Measurements from ENCODE around the gene TOP3B. TPM values are rescaled to one million over a fixed set of nuclear protein-coding genes. Genes with fewer than 3 reads are reported as not detected.

TOP3B gene
- total and polyA plus RNA-seq, 9 of the 15 experiments (the other 6 are each of a cell fraction or from before 2014, with no cell fraction given), result 3.0 to 188 (median 112) TPM

- TF ChIP-seq SIX5 (IDR thresholded peaks at IDR 0.05; ENCODE audit: borderline replicate concordance in 1 of 2, insufficient read depth in 1 of 2, low read depth in 1 of 2, low read length in 2 of 2) (no peak), NEUROD1 (IDR thresholded peaks at IDR 0.05; ENCODE audit: borderline replicate concordance, low read depth, low read length, partially characterized antibody) (no peak), RFX1 (IDR thresholded peaks at IDR 0.05) (no peak), RBM22 (IDR thresholded peaks at IDR 0.05; ENCODE audit: low read depth, low read length, poor library complexity, severe bottlenecking) (no peak), SMAD1 (IDR thresholded peaks at IDR 0.05; ENCODE audit: low read depth, low read length, partially characterized antibody) (peak; percentile 89), RAD21 (CRISPR knock-in tag; conservative IDR thresholded peaks at IDR 0.05 in 1 of 2, IDR thresholded peaks at IDR 0.05 in 1 of 2) (peak in 1 of 2 experiments; percentile 31; a peak in 2 of 4 replicates), NFE2L1 (tag; IDR thresholded peaks at IDR 0.05; ENCODE audit: borderline replicate concordance, low read depth) (no peak), MGA (IDR thresholded peaks at IDR 0.05) (no peak), ZNF280A (IDR thresholded peaks at IDR 0.05; ENCODE audit: low read depth, partially characterized antibody) (no peak), HNRNPUL1 (IDR thresholded peaks at IDR 0.05; ENCODE audit: low read length) (0 out of 2 replicates have a peak, but pooled peaks have one; percentile 58), YY1 (IDR thresholded peaks at IDR 0.05; ENCODE audit: borderline replicate concordance in 1 of 3, control insufficient read depth in 1 of 3, extremely low read depth in 1 of 3, insufficient read depth in 3 of 3, insufficient read length in 1 of 3, insufficient replicate concordance in 2 of 3, low read depth in 1 of 3, low read length in 2 of 3) (peak in 1 of 3 experiments; percentile 10), ZKSCAN1 (IDR thresholded peaks at IDR 0.05; ENCODE audit: low read depth, low read length) (no peak), ZC3H8 (IDR thresholded peaks at IDR 0.05) (no peak), FOXM1 (IDR thresholded peaks at IDR 0.05; ENCODE audit: low read depth) (no peak), FOXM1 (CRISPR knock-in tag; IDR thresholded peaks at IDR 0.05; ENCODE audit: low read depth) (no peak)
These were observed 7.3 kb downstream of the TOP3B start (continued) for GRCh38 chr22:21975273-21975672.
